Suprapubic skin (tissue), 4 donors: ENCODE results near the gene MED27. TPM values are rescaled to one million over a fixed set of nuclear protein-coding genes. Genes with fewer than 3 reads are reported as not detected.

ENCODE experiments used
- DNase-seq, 2 donors: peaks; one replicate each; pipeline ENCODE4 v3.0.0-alpha.2; 2019; ENCODE audit warnings: low spot score in 2 of 2
- H3K27ac ChIP-seq: fragments of 200-600 bp; sonication (generic); one replicate; pipeline ENCODE4 v1.5.1; 2019
- H3K27me3 ChIP-seq: fragments of 200-600 bp; sonication (generic); one replicate; pipeline ENCODE4 v1.5.1; 2019
- H3K36me3 ChIP-seq: fragments of 200-600 bp; sonication (generic); one replicate; pipeline ENCODE4 v1.5.1; 2019
- H3K4me1 ChIP-seq: fragments of 200-600 bp; sonication (generic); one replicate; pipeline ENCODE4 v1.5.1; 2019
- H3K4me3 ChIP-seq: fragments of 200-600 bp; sonication (generic); one replicate; pipeline ENCODE4 v1.5.1; 2019; ENCODE audit warnings: mild to moderate bottlenecking
- H3K9me3 ChIP-seq: fragments of 200-600 bp; sonication (generic); one replicate; pipeline ENCODE4 v1.5.1; 2019
- EP300 ChIP-seq: sonication (generic); formaldehyde crosslinking; IDR thresholded peaks from one replicate; pipeline ENCODE4 v1.6.1; 2017; ENCODE audit warnings: antibody characterized with exemption
- POLR2A ChIP-seq, 2 donors: fragments of 450-650 bp; IDR thresholded peaks; one replicate each; pipeline ENCODE4 v1.6.1; 2017; ENCODE audit warnings: antibody characterized with exemption in 2 of 2, mild to moderate bottlenecking in 2 of 2, moderate library complexity in 2 of 2
- POLR2AphosphoS5 ChIP-seq, 3 donors: sonication (generic); formaldehyde crosslinking; IDR thresholded peaks; one replicate each; pipeline ENCODE4 v1.6.1; 2017; ENCODE audit warnings: antibody characterized with exemption in 3 of 3
- WGBS: methylation state at CpG from one replicate; pipeline ENCODE4 v1.1.5; 2018; 5-methylcytosine and 5-hydroxymethylcytosine counted together
- total RNA-seq, 4 donors: library from RNA; depleted of rRNA; stranded (reverse); fragments of >200 nt; gene quantifications; one replicate each; pipeline ENCODE4 v1.1.0, GENCODE V29; 2016
- TF ChIP-seq, protein P1 (sequence below), 2 donors: fragments of 200-600 bp in 1 of 2; fragments of 450-650 bp in 1 of 2; sonication (generic) in 1 of 2; IDR thresholded peaks; one replicate each; pipeline ENCODE4 v1.5.1; 2016 to 2019; ENCODE audit warnings: antibody characterized with exemption in 2 of 2, mild to moderate bottlenecking in 1 of 2, moderate library complexity in 1 of 2

MED27 gene
- total RNA-seq, 4 donors from 2014 or later, result 12.6 to 20.3 (median 16.0) TPM

DNA sequence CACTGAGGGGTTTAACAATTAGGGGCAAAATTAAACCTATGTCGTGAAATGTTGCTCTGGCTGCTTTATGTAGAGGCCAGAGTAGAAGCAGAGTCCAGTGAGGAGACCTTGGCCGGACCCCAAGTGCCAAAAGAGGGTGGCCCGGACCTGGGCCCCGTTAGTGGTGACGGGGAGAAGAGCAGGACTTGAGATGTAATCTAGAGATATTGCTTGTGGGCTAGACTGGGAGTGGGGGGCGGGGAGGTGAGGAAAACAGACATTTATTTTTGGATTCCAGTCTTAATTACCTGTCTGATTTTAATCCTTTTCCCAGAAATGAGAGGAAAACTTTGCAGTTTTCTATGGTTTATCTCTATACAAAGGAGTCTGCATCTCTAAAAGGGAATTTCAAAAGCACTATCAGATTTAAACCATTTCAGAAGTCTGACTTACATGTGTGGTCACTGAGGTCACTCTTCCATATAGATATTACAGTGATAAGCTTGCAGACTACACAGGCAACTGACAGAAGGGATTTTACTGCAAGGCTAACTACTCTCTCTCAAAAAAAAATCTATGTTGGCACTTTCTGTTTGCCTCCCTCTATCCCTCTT, 108.1 kb downstream of the MED27 start:
- Histone ChIP-seq H3K9me3 (no peaks in the 10 kb centered on the region), H3K4me1 (no peaks in the 10 kb centered on the region), H3K27ac (no peak overlapping the region), H3K27me3 (no peaks in the 10 kb centered on the region), H3K4me3 (no peak overlapping the region), H3K36me3 (no peaks in the 10 kb centered on the region)
- no peak for DNase-seq
- TF ChIP-seq, protein P1, sequence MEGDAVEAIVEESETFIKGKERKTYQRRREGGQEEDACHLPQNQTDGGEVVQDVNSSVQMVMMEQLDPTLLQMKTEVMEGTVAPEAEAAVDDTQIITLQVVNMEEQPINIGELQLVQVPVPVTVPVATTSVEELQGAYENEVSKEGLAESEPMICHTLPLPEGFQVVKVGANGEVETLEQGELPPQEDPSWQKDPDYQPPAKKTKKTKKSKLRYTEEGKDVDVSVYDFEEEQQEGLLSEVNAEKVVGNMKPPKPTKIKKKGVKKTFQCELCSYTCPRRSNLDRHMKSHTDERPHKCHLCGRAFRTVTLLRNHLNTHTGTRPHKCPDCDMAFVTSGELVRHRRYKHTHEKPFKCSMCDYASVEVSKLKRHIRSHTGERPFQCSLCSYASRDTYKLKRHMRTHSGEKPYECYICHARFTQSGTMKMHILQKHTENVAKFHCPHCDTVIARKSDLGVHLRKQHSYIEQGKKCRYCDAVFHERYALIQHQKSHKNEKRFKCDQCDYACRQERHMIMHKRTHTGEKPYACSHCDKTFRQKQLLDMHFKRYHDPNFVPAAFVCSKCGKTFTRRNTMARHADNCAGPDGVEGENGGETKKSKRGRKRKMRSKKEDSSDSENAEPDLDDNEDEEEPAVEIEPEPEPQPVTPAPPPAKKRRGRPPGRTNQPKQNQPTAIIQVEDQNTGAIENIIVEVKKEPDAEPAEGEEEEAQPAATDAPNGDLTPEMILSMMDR (IDR thresholded peaks at IDR 0.05), result no peak
- TF ChIP-seq POLR2AphosphoS5 (IDR thresholded peaks at IDR 0.05) (no peak), POLR2A (IDR thresholded peaks at IDR 0.05) (no peak), EP300 (no peak)
- 90% methylated on average over 6 of the region's 6 CpGs for WGBS

- 87% methylated on average over 5 of the region's 5 CpGs for WGBS
- DNase-seq, result no peak
- no peaks in the 10 kb centered on the region for H3K9me3 ChIP-seq
- H3K4me3 ChIP-seq, result no peak overlapping the region
- H3K27ac ChIP-seq, result no peak overlapping the region
- no peaks in the 10 kb centered on the region for H3K36me3 ChIP-seq
- no peak for TF ChIP-seq POLR2AphosphoS5 (IDR thresholded peaks at IDR 0.05)
- TF ChIP-seq POLR2A (IDR thresholded peaks at IDR 0.05), result no peak
- TF ChIP-seq EP300, result no peak
- TF ChIP-seq, protein P1 (IDR thresholded peaks at IDR 0.05), result no peak
- H3K27me3 ChIP-seq, result no peaks in the 10 kb centered on the region
- H3K4me1 ChIP-seq, result no peaks in the 10 kb centered on the region
Measured at GRCh38 chr9:131969469-131969989, 110.1 kb downstream of the MED27 start.

DNA sequence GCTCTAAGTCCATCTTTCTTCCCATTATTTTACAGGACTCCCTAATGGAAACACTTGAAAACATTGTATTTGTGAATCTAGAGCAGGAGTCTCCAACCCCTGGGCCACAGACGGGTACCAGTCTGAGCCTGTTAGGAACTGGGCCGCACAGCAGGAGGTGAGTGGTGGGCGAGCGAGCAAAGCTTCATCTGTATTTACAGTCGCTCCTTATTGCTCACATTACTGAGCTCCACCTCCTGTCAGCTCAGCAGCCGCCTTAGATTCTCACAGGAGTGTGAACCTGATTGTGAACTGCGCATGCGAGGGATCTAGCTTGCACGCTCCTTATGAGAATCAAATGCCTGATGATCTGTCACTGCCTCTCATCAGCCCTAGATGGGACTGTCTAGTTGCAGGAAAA, 111.0 kb downstream of the MED27 start:
- Histone ChIP-seq H3K27ac (no peak overlapping the region), H3K27me3 (no peaks in the 10 kb centered on the region), H3K4me3 (no peak overlapping the region), H3K36me3 (no peaks in the 10 kb centered on the region), H3K9me3 (no peaks in the 10 kb centered on the region), H3K4me1 (no peaks in the 10 kb centered on the region)
- TF ChIP-seq POLR2A (IDR thresholded peaks at IDR 0.05) (no peak), POLR2AphosphoS5 (IDR thresholded peaks at IDR 0.05) (no peak), EP300 (no peak)
- TF ChIP-seq, protein P1 (IDR thresholded peaks at IDR 0.05), result no peak
- 94% methylated on average over 9 of the region's 9 CpGs for WGBS
- DNase-seq, result no peak

- Histone ChIP-seq H3K9me3 (no peaks in the 10 kb centered on the region), H3K4me3 (no peak overlapping the region), H3K4me1 (no peaks in the 10 kb centered on the region), H3K36me3 (no peaks in the 10 kb centered on the region), H3K27me3 (no peaks in the 10 kb centered on the region), H3K27ac (no peak overlapping the region)
- 87% methylated on average over 7 of the region's 7 CpGs for WGBS
- TF ChIP-seq EP300 (no peak), POLR2AphosphoS5 (IDR thresholded peaks at IDR 0.05) (no peak), POLR2A (IDR thresholded peaks at IDR 0.05) (no peak)
- TF ChIP-seq, protein P1 (IDR thresholded peaks at IDR 0.05), result no peak
- DNase-seq, result no peak
Measured at GRCh38 chr9:131965841-131966240, 113.8 kb downstream of the MED27 start.

- H3K4me3 ChIP-seq, result no peak overlapping the region
- no peak overlapping the region for H3K27ac ChIP-seq
- WGBS, result 88% methylated on average over 4 of the region's 4 CpGs
- TF ChIP-seq EP300, result no peak
- TF ChIP-seq POLR2A (IDR thresholded peaks at IDR 0.05), result no peak
- no peak for TF ChIP-seq POLR2AphosphoS5 (IDR thresholded peaks at IDR 0.05)
- TF ChIP-seq, protein P1 (IDR thresholded peaks at IDR 0.05), result no peak
- no peak for DNase-seq
- no peaks in the 10 kb centered on the region for H3K4me1 ChIP-seq
- H3K9me3 ChIP-seq, result no peaks in the 10 kb centered on the region
- H3K27me3 ChIP-seq, result no peaks in the 10 kb centered on the region
- H3K36me3 ChIP-seq, result no peaks in the 10 kb centered on the region
Measured at GRCh38 chr9:131965103-131965502, 114.6 kb downstream of the MED27 start.
